GM12878 (cell line): ENCODE data around the gene OSBPL5. TPM values are rescaled to one million over a fixed set of nuclear protein-coding genes. Genes with fewer than 3 reads are reported as not detected.

Experiments
- ATAC-seq: fragments of 200-7000 bp; cut with Tn5 transposase; 3 replicates; pipeline ENCODE4 v1.9.1; 2020; ENCODE audit warnings: mild to moderate bottlenecking, moderate library complexity
- BruUV-seq: library from RNA; stranded (reverse); fragments of 400-500 nt; replicated peaks from 2 replicates; lab custom pipeline; 2021; lab: Mats Ljungman, UMichigan
- CTCF ChIA-PET: fragments of 300-600 bp; sonication (Branson Sonifier 250); formaldehyde crosslinking; extraction: SDS; loops from one replicate; lab custom pipeline; 2021; ENCODE audit warnings: inconsistent platforms; lab: Yijun Ruan, JAX
- POLR2A ChIA-PET: fragments of 350-600 bp; formaldehyde crosslinking; extraction: SDS; loops from one replicate; lab custom pipeline; 2021; ENCODE audit warnings: inconsistent platforms; lab: Charles Lee
- RAD21 ChIA-PET: fragments of 300-600 bp; sonication (Branson Sonifier 250); formaldehyde crosslinking; loops from one replicate; lab custom pipeline; 2023; ENCODE audit warnings: antibody characterized with exemption; ENCODE audit not compliant: unreplicated experiment; lab: Charles Lee
- SMC1A ChIA-PET: fragments of 300-600 bp; sonication (Branson Sonifier 250); formaldehyde crosslinking; loops from one replicate; lab custom pipeline; 2023; ENCODE audit not compliant: unreplicated experiment, uncharacterized antibody; lab: Charles Lee
- DNase-seq: peaks from one replicate; pipeline ENCODE4 v3.0.0-alpha.2; 2011; ENCODE audit warnings: low read depth, low spot score
- FAIRE-seq: peaks from 3 replicates; lab custom pipeline; 2011; peaks lifted over from hg19 to GRCh38; lab: Jason Lieb, UNC
- H2AFZ ChIP-seq: 2 replicates; pipeline ENCODE4 v1.6.0; 2011; ENCODE audit warnings: low read depth, low read length, control low read depth; ENCODE audit not compliant: control insufficient read depth
- H3K27ac ChIP-seq: 2 replicates; pipeline ENCODE4 v1.5.1; 2011; ENCODE audit warnings: control low read depth; ENCODE audit not compliant: control insufficient read depth, insufficient read depth
- H3K27me3 ChIP-seq, 2 experiments: replicated peaks in 1 of 2; 2 replicates each; pipeline versions ENCODE4 v1.6.0 to v1.6.1; 2011; ENCODE audit warnings: low read length in 1 of 2; ENCODE audit not compliant: control insufficient read depth in 2 of 2, insufficient read depth in 2 of 2
- H3K36me3 ChIP-seq, 2 experiments: 2 replicates each; pipeline ENCODE4 v1.5.1; 2011; ENCODE audit warnings: low read length in 1 of 2; ENCODE audit not compliant: control insufficient read depth in 2 of 2, insufficient read depth in 2 of 2
- H3K4me1 ChIP-seq: 2 replicates; pipeline ENCODE4 v1.6.1; 2011; ENCODE audit warnings: mild to moderate bottlenecking, low read length, moderate library complexity, mixed read lengths; ENCODE audit not compliant: control insufficient read depth, insufficient read depth
- H3K4me2 ChIP-seq: 2 replicates; pipeline ENCODE4 v1.6.0; 2011; ENCODE audit warnings: control low read depth; ENCODE audit not compliant: control insufficient read depth, insufficient read depth
- H3K4me3 ChIP-seq: fragments of 200-600 bp; sonication (generic); 2 replicates; pipeline ENCODE4 v1.5.1; 2016
- H3K79me2 ChIP-seq: 2 replicates; pipeline ENCODE4 v1.6.0; 2011; ENCODE audit warnings: low read length; ENCODE audit not compliant: control insufficient read depth, insufficient read depth
- H3K9ac ChIP-seq: 2 replicates; pipeline ENCODE4 v1.8.0; 2011; ENCODE audit warnings: low read length, control low read depth, mixed read lengths; ENCODE audit not compliant: control insufficient read depth, insufficient read depth
- H3K9me3 ChIP-seq: replicated peaks from 3 replicates; pipeline ENCODE4 v1.5.1; 2011; ENCODE audit warnings: mild to moderate bottlenecking, low read length; ENCODE audit not compliant: control insufficient read depth, insufficient read depth
- H4K20me1 ChIP-seq: 2 replicates; pipeline ENCODE4 v1.6.0; 2011; ENCODE audit not compliant: control insufficient read depth, insufficient read depth
- ATF7 ChIP-seq: fragments of 450-650 bp; IDR thresholded peaks from 2 replicates; pipeline ENCODE4 v1.6.1; 2016; ENCODE audit warnings: low read depth, mild to moderate bottlenecking
- CBFB ChIP-seq: IDR thresholded peaks from 2 replicates; pipeline ENCODE4 v1.6.1; 2016; ENCODE audit warnings: antibody characterized with exemption, low read depth
- CHD4 ChIP-seq: fragments of 200-600 bp; sonication (generic); IDR thresholded peaks from 2 replicates; pipeline ENCODE4 v1.6.1; 2016; ENCODE audit warnings: mild to moderate bottlenecking
- DPF2 ChIP-seq: fragments of 450-650 bp; IDR thresholded peaks from 2 replicates; pipeline ENCODE4 v1.6.1; 2017; ENCODE audit warnings: mild to moderate bottlenecking
- EGR1 ChIP-seq, 2 experiments: IDR thresholded peaks; 1 replicate in 1 of 2; 2 replicates in 1 of 2; pipeline ENCODE4 v1.6.1; 2011 to 2012; ENCODE audit warnings: low read depth in 2 of 2, low read length in 2 of 2, borderline replicate concordance in 1 of 2, mild to moderate bottlenecking in 1 of 2, moderate library complexity in 1 of 2
- GABPA ChIP-seq: IDR thresholded peaks from 2 replicates; pipeline ENCODE4 v1.6.1; 2014; ENCODE audit warnings: antibody characterized with exemption, low read depth, mild to moderate bottlenecking, inconsistent platforms
- MAX ChIP-seq: IDR thresholded peaks from 2 replicates; pipeline ENCODE4 v1.6.1; 2012; ENCODE audit warnings: low read depth, low read length, improper control_type of control experiment
- MEF2B ChIP-seq: fragments of 450-650 bp; IDR thresholded peaks from 2 replicates; pipeline ENCODE4 v1.6.1; 2018; ENCODE audit warnings: mild to moderate bottlenecking, moderate library complexity; ENCODE audit not compliant: partially characterized antibody, poor library complexity, severe bottlenecking
- NR2C2 ChIP-seq: IDR thresholded peaks from 2 replicates; pipeline ENCODE4 v1.6.1; 2011; ENCODE audit warnings: borderline replicate concordance, low read depth; ENCODE audit not compliant: control insufficient read depth, insufficient read length
- NRF1 ChIP-seq: conservative IDR thresholded peaks from 2 replicates; pipeline ENCODE4 v1.6.1; 2011; ENCODE audit warnings: mild to moderate bottlenecking, low read depth, low read length, improper control_type of control experiment
- PAX5 ChIP-seq: IDR thresholded peaks from 2 replicates; pipeline ENCODE4 v1.6.1; 2011; ENCODE audit warnings: low read depth, low read length, borderline replicate concordance
- RAD21 ChIP-seq: IDR thresholded peaks from 2 replicates; pipeline ENCODE4 v1.6.1; 2011; ENCODE audit warnings: mild to moderate bottlenecking, low read depth, low read length, moderate library complexity; ENCODE audit not compliant: insufficient read depth
- SUPT20H ChIP-seq: IDR thresholded peaks from 2 replicates; pipeline ENCODE4 v1.6.1; 2011; ENCODE audit warnings: low read depth, mild to moderate bottlenecking, low read length, moderate library complexity, borderline replicate concordance; ENCODE audit not compliant: control insufficient read depth
- ZBTB11 ChIP-seq: fragments of 450-650 bp; formaldehyde crosslinking; IDR thresholded peaks from 2 replicates; pipeline ENCODE4 v1.5.0; 2022; ENCODE audit warnings: mild to moderate bottlenecking, missing genetic modification characterization
- ZNF217 ChIP-seq: fragments of 450-650 bp; IDR thresholded peaks from 2 replicates; pipeline ENCODE4 v1.6.1; 2017; ENCODE audit warnings: antibody characterized with exemption, mild to moderate bottlenecking
- ZNF592 ChIP-seq: fragments of 450-650 bp; IDR thresholded peaks from 2 replicates; pipeline ENCODE4 v1.6.1; 2017; ENCODE audit warnings: mild to moderate bottlenecking, moderate library complexity
- WGBS: methylation state at CpG from one replicate; pipeline ENCODE4 v1.1.6; 2016; ENCODE audit warnings: low lambda C conversion rate; ENCODE audit not compliant: insufficient replicate concordance, insufficient coverage; ENCODE audit errors: missing lambda C conversion rate; 5-methylcytosine and 5-hydroxymethylcytosine counted together
- in situ Hi-C: fragments of 300-500 bp; cut with MboI; formaldehyde crosslinking; loops from 9 replicates; pipeline ENCODE4 v1.14.3; 2018; ENCODE audit warnings: mixed read lengths
- intact Hi-C: fragments of 100-400 bp; cut with micrococcal nuclease; formaldehyde crosslinking; loops from one replicate; pipeline ENCODE4 v1.14.2; 2022; ENCODE audit not compliant: unreplicated experiment
- polyA plus RNA-seq, 11 experiments: library from polyadenylated mRNA; depleted of rRNA in 4 of 11; unstranded in 6 of 11; stranded (reverse) in 5 of 11; fragments of >200 nt; fragmentation: Nextera tagmentation in 4 of 11; fragmentation: Illumina TruSeq in 1 of 11; extraction: Ambion mirVana in 4 of 11; extraction: Trizol in 1 of 11; gene quantifications; 1 replicate in 1 of 11; 2 replicates in 10 of 11; pipeline versions ENCODE4 v1.2.1 to v1.2.3, GENCODE V29; 2011 to 2016; ENCODE audit warnings: inconsistent platforms in 2 of 11, missing spikeins in 2 of 11, low read depth in 1 of 11
- total RNA-seq, 4 experiments: library from RNA; depleted of rRNA in 3 of 4; stranded (reverse); fragments of >200 nt in 3 of 4; fragmentation: Illumina TruSeq in 1 of 4; extraction: Trizol in 1 of 4; gene quantifications; 2 replicates each; pipeline versions ENCODE4 v1.2.1 to v1.2.3, GENCODE V29; 2013 to 2021

OSBPL5 gene
- total and polyA plus RNA-seq, 10 of the 15 experiments (the other 5 are each of a cell fraction or from before 2014, with no cell fraction given) = not detected

- ChIA-PET CTCF (no interaction called here), SMC1A (no interaction called here), POLR2A (no interaction called here), RAD21 (no interaction called here)
- TF ChIP-seq CBFB (no peak), DPF2 (no peak), EGR1 (IDR thresholded peaks at IDR 0.05; ENCODE audit: borderline replicate concordance in 1 of 2, low read depth in 2 of 2, low read length in 2 of 2) (no peak), NR2C2 (no peak), NRF1 (no peak), RAD21 (no peak), ZNF217 (no peak), PAX5 (no peak), ATF7 (no peak), CHD4 (no peak), SUPT20H (no peak), ZBTB11 (CRISPR knock-in tag) (no peak), GABPA (no peak), MEF2B (no peak), MAX (no peak), ZNF592 (no peak)
- Histone ChIP-seq H3K36me3 (no peaks in the 10 kb centered on the region), H3K27ac (no peak overlapping the region), H3K9ac (no peak overlapping the region), H2AFZ (no peak overlapping the region), H3K79me2 (no peaks in the 10 kb centered on the region), H3K4me2 (no peak overlapping the region), H3K27me3 (no peaks in the 10 kb centered on the region), H4K20me1 (no peaks in the 10 kb centered on the region), H3K4me1 (no peaks in the 10 kb centered on the region), H3K4me3 (no peak overlapping the region), H3K9me3 (no peaks in the 10 kb centered on the region)
- WGBS = 43% methylated on average over 14 of the region's 15 CpGs
- intact Hi-C loops (no loop called here), in situ Hi-C loops (no loop called here)
- FAIRE-seq (no peak), DNase-seq (no peak), ATAC-seq (no peak)
- no TSS peak for BruUV-seq
Observed at GRCh38 chr11:3139481-3140290, 25.4 kb downstream of the OSBPL5 start.
